Measurements from ENCODE around the gene TSTD2. TPM values are rescaled to one million over a fixed set of nuclear protein-coding genes. Genes with fewer than 3 reads are reported as not detected.

Gene TSTD2
- total RNA-seq, 1 experiment from 2014 or later, result 18.0 TPM

DNA sequence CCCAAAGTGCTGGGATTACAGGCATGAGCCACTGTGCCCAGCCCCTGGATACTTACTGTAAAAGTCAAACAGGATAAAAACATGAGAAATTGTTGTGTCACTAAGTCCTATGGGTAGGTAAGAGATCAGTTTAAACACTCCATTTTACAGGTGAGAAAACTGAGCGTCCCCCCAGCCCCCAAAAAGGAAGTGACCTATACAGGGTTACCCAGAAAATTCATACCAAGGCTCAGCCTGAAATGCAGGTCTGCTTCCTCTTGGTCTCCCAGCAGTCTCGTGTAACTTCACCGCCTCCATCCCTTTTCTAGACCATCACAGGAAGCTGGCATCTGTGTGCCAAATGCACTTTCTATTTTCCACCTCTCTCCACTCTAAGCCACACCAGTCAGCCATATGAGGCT, 74.5 kb downstream of the TSTD2 start:
- Mint-ChIP-seq H3K27ac (ENCODE audit: low read depth, unreplicated experiment) (peak overlapping the region; percentile 66), H3K4me1 (ENCODE audit: insufficient read depth, unreplicated experiment) (peaks cover 12% of the 10 kb centered on the region), H3K9me3 (ENCODE audit: unreplicated experiment) (no peaks in the 10 kb centered on the region), H3K27me3 (ENCODE audit: insufficient read depth, unreplicated experiment) (peaks cover 34% of the 10 kb centered on the region), H3K36me3 (ENCODE audit: insufficient read depth, unreplicated experiment) (no peaks in the 10 kb centered on the region), H3K4me3 (ENCODE audit: unreplicated experiment) (no peak overlapping the region)
- ChIA-PET CTCF (interaction anchor here (1.3 to 1.8 kb wide), 2 partner anchors 40 to 90 kb away, joined by 5 read pairs; no protein-coding TSS in a partner anchor), POLR2A (interaction anchor here (1.0 kb wide), 1 partner anchor 10 kb away, joined by 3 read pairs; no protein-coding TSS in a partner anchor)
- no TSS peak for BruUV-seq (replicated peaks)
- intact Hi-C loops (cut with micrococcal nuclease), result no loop called here
- TF ChIP-seq, protein P1, sequence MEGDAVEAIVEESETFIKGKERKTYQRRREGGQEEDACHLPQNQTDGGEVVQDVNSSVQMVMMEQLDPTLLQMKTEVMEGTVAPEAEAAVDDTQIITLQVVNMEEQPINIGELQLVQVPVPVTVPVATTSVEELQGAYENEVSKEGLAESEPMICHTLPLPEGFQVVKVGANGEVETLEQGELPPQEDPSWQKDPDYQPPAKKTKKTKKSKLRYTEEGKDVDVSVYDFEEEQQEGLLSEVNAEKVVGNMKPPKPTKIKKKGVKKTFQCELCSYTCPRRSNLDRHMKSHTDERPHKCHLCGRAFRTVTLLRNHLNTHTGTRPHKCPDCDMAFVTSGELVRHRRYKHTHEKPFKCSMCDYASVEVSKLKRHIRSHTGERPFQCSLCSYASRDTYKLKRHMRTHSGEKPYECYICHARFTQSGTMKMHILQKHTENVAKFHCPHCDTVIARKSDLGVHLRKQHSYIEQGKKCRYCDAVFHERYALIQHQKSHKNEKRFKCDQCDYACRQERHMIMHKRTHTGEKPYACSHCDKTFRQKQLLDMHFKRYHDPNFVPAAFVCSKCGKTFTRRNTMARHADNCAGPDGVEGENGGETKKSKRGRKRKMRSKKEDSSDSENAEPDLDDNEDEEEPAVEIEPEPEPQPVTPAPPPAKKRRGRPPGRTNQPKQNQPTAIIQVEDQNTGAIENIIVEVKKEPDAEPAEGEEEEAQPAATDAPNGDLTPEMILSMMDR (IDR thresholded peaks at IDR 0.05; ENCODE audit: unreplicated experiment), result no peak
- DNase-seq (ENCODE audit: unreplicated experiment), result no peak

DNA sequence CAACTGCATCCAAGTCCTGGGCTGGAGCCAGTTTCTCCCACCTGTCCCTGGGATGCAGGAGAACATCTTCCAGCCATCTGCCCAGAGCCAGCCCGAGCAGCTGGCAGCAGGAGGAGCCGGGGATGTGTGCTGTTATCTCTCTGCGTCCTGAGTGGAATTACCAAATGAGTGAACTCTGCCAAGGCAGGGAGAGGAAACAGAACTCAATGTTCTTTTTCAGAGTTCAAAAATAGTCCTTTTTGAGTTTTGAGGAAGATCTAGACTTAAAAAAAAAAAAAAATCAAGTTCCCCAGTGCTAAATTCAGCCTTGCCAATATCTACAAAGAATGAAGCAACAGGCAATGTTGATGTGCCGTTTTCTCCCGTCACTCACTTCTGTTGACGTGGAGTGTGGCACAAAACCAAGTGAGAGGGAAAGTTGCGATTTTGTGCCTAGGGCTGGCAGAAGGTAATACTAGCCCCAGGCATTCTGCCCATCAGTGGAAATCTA, 75.5 kb downstream of the TSTD2 start:
- BruUV-seq (replicated peaks), result no TSS peak
- peaks cover 40% of the 10 kb centered on the region for H3K27me3 Mint-ChIP-seq (ENCODE audit: insufficient read depth, unreplicated experiment)
- intact Hi-C loops (cut with micrococcal nuclease), result no loop called here
- DNase-seq (ENCODE audit: unreplicated experiment), result peak; percentile 69
- H3K4me1 Mint-ChIP-seq (ENCODE audit: insufficient read depth, unreplicated experiment), result peaks cover 7% of the 10 kb centered on the region
- no peaks in the 10 kb centered on the region for H3K9me3 Mint-ChIP-seq (ENCODE audit: unreplicated experiment)
- no peak overlapping the region for H3K27ac Mint-ChIP-seq (ENCODE audit: low read depth, unreplicated experiment)
- no peak overlapping the region for H3K4me3 Mint-ChIP-seq (ENCODE audit: unreplicated experiment)
- no peaks in the 10 kb centered on the region for H3K36me3 Mint-ChIP-seq (ENCODE audit: insufficient read depth, unreplicated experiment)
- ChIA-PET POLR2A (no interaction called here), CTCF (interaction anchor here (1.1 to 1.8 kb wide), 2 partner anchors 41 to 89 kb away, joined by 5 to 6 read pairs; no protein-coding TSS in a partner anchor)
- TF ChIP-seq, protein P1 (IDR thresholded peaks at IDR 0.05; ENCODE audit: unreplicated experiment), result no peak

DNA sequence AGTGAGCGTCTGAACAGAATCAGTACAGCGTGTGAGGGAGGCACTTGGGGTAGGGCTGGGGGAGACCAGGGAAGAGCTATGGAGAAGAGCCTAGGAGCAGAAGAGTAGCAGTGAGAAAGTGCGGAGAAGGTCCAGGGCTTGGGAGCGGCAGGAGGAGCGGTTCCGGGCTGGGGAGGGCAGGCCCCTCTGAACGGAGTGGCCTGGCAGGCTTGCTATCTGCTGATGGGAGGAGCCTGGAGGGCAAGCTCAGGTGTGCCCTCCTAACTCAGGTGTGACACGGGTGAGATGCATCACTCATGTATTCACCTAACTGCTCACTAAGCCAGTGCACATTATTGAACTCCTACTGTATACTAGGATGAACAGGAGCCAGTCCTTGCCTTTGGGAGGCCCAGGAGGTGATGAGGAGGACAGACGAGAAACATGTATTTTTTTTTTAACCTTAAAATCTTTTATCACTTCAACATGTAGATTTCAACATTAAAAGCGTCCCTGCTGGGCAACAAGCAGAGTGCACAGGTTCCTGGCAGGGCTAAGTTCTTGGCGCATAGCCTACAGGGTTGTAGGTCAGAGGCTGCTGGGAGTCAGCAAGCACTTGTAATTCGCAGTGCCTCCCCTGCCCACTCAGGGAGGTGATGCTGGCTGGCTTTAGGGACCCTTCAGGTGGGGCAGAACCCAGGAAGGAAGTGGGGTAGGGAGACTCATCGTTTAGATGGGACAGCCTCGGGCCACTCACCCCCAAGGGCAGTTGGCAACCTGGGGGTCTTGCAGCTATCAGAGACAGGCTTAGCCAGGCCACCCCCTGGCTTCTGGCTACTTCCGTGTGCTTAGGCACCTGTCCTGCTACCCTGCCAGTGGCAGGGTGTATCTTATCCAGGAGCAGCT, 76.2 kb downstream of the TSTD2 start:
- TF ChIP-seq, protein P1 (IDR thresholded peaks at IDR 0.05; ENCODE audit: unreplicated experiment), result no peak
- H3K27me3 Mint-ChIP-seq (ENCODE audit: insufficient read depth, unreplicated experiment), result peaks cover 43% of the 10 kb centered on the region
- POLR2A ChIA-PET, result no interaction called here
- CTCF ChIA-PET, result interaction anchor here (0.6 to 1.8 kb wide), 4 partner anchors 39 to 90 kb away, joined by 3 to 6 read pairs (median 4); no protein-coding TSS in a partner anchor
- peak; percentile 15 for DNase-seq (ENCODE audit: unreplicated experiment)
- H3K9me3 Mint-ChIP-seq (ENCODE audit: unreplicated experiment), result no peaks in the 10 kb centered on the region
- intact Hi-C loops (cut with micrococcal nuclease), result no loop called here
- H3K4me1 Mint-ChIP-seq (ENCODE audit: insufficient read depth, unreplicated experiment), result peaks cover 7% of the 10 kb centered on the region
- H3K36me3 Mint-ChIP-seq (ENCODE audit: insufficient read depth, unreplicated experiment), result no peaks in the 10 kb centered on the region
- BruUV-seq (replicated peaks), result no TSS peak
- peak overlapping the region; percentile 53 for H3K27ac Mint-ChIP-seq (ENCODE audit: low read depth, unreplicated experiment)
- no peak overlapping the region for H3K4me3 Mint-ChIP-seq (ENCODE audit: unreplicated experiment)

DNA sequence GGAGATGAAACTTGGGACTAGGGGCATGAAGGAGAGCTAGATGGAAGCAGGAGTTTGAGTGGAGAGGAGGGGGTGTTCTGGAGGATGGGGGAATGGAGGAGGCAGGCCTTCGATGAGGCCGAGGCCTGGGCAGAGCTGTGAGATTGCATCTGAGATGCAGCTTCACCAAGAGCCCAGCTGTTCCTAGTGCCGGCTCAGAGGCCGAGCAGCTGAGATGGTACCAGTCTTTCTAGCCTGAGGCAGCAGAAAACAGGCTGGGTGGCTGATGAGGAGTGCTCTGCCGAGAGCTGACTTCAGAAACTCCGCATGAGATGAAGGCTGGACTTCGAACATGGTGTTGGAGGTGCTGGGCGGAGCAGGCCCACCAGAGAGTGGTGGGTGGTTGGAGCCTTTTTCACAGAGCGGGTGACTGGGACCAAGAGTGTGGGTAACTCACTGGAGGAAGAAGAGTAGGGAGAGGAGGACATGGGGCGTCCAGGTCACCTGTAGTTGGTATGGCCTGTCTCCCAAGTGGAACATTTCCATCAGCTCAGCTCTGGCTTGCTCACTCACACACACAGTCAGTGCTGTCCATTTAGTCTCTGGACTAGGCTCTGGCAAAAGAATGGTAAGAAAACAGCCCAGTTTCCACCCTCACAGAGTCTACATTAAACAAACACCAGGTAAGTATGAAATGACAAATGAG, 77.0 kb downstream of the TSTD2 start:
- no peaks in the 10 kb centered on the region for H3K36me3 Mint-ChIP-seq (ENCODE audit: insufficient read depth, unreplicated experiment)
- H3K27ac Mint-ChIP-seq (ENCODE audit: low read depth, unreplicated experiment), result peak overlapping the region; percentile 53
- CTCF ChIA-PET, result interaction anchor here (0.6 to 1.2 kb wide), 3 partner anchors 38 to 88 kb away, joined by 3 to 4 read pairs (median 3); no protein-coding TSS in a partner anchor
- no peak for DNase-seq (ENCODE audit: unreplicated experiment)
- H3K4me3 Mint-ChIP-seq (ENCODE audit: unreplicated experiment), result no peak overlapping the region
- peaks cover 7% of the 10 kb centered on the region for H3K4me1 Mint-ChIP-seq (ENCODE audit: insufficient read depth, unreplicated experiment)
- BruUV-seq (replicated peaks), result no TSS peak
- POLR2A ChIA-PET, result no interaction called here
- TF ChIP-seq, protein P1 (IDR thresholded peaks at IDR 0.05; ENCODE audit: unreplicated experiment), result no peak
- H3K27me3 Mint-ChIP-seq (ENCODE audit: insufficient read depth, unreplicated experiment), result peaks cover 37% of the 10 kb centered on the region
- no peaks in the 10 kb centered on the region for H3K9me3 Mint-ChIP-seq (ENCODE audit: unreplicated experiment)
- intact Hi-C loops (cut with micrococcal nuclease), result no loop called here

Data from MCF 10A (cell line).